Activated naive CD8-positive, alpha-beta T cell (primary cell): ENCODE data around the gene SLC6A4.

Experiments used
- H3K27ac Mint-ChIP-seq: one replicate; pipeline ENCODE4 v1.8.0; 2021; ENCODE audit warnings: mixed read lengths
- H3K27me3 Mint-ChIP-seq: one replicate; pipeline ENCODE4 v1.8.0; 2021; ENCODE audit warnings: mixed read lengths
- H3K36me3 Mint-ChIP-seq: one replicate; pipeline ENCODE4 v1.8.0; 2021; ENCODE audit warnings: mixed read lengths
- H3K4me1 Mint-ChIP-seq: one replicate; pipeline ENCODE4 v1.8.0; 2021; ENCODE audit warnings: low read depth, mixed read lengths
- H3K4me3 Mint-ChIP-seq: one replicate; pipeline ENCODE4 v1.8.0; 2021; ENCODE audit warnings: mild to moderate bottlenecking, mixed read lengths
- H3K9me3 Mint-ChIP-seq: one replicate; pipeline ENCODE4 v1.8.0; 2021; ENCODE audit warnings: low read depth, mixed read lengths

Gene SLC6A4

GRCh38 chr17:30246460-30246859 lies 11.0 kb upstream of the SLC6A4 start:
- H3K9me3 Mint-ChIP-seq = no peaks in the 10 kb centered on the region
- H3K27ac Mint-ChIP-seq = no peak overlapping the region
- no peak overlapping the region for H3K4me3 Mint-ChIP-seq
- no peaks in the 10 kb centered on the region for H3K27me3 Mint-ChIP-seq
- no peaks in the 10 kb centered on the region for H3K4me1 Mint-ChIP-seq
- H3K36me3 Mint-ChIP-seq = peaks cover 11% of the 10 kb centered on the region

GRCh38 chr17:30244853-30245385 lies 9.4 kb upstream of the SLC6A4 start:
- Mint-ChIP-seq H3K4me3 (no peak overlapping the region), H3K27me3 (peaks cover 2% of the 10 kb centered on the region), H3K9me3 (no peaks in the 10 kb centered on the region), H3K27ac (no peak overlapping the region), H3K4me1 (no peaks in the 10 kb centered on the region), H3K36me3 (peaks cover 11% of the 10 kb centered on the region)

- Mint-ChIP-seq H3K36me3 (peaks cover 11% of the 10 kb centered on the region), H3K4me1 (peaks cover 2% of the 10 kb centered on the region), H3K9me3 (no peaks in the 10 kb centered on the region)
Observed at GRCh38 chr17:30243568-30243967, 8.1 kb upstream of the SLC6A4 start.

GRCh38 chr17:30243002-30243401 lies 7.5 kb upstream of the SLC6A4 start:
- Mint-ChIP-seq H3K36me3 (peaks cover 6% of the 10 kb centered on the region), H3K27ac (no peak overlapping the region), H3K9me3 (no peaks in the 10 kb centered on the region), H3K27me3 (peaks cover 8% of the 10 kb centered on the region), H3K4me1 (peaks cover 2% of the 10 kb centered on the region), H3K4me3 (no peak overlapping the region)

More at GRCh38 chr17:30243568-30243967, 8.1 kb upstream of the SLC6A4 start:
- H3K27me3 Mint-ChIP-seq = peaks cover 8% of the 10 kb centered on the region
- H3K4me3 Mint-ChIP-seq = no peak overlapping the region
- H3K27ac Mint-ChIP-seq = no peak overlapping the region

- no peak overlapping the region for H3K4me3 Mint-ChIP-seq
- H3K9me3 Mint-ChIP-seq = no peaks in the 10 kb centered on the region
- peaks cover 11% of the 10 kb centered on the region for H3K4me1 Mint-ChIP-seq
- H3K36me3 Mint-ChIP-seq = peaks cover 3% of the 10 kb centered on the region
- H3K27ac Mint-ChIP-seq = no peak overlapping the region
- H3K27me3 Mint-ChIP-seq = peaks cover 10% of the 10 kb centered on the region
Observed at GRCh38 chr17:30241051-30241450, 5.6 kb upstream of the SLC6A4 start.

GRCh38 chr17:30240177-30240576 lies 4.7 kb upstream of the SLC6A4 start:
- H3K36me3 Mint-ChIP-seq = peaks cover 2% of the 10 kb centered on the region
- H3K9me3 Mint-ChIP-seq = no peaks in the 10 kb centered on the region
- H3K4me3 Mint-ChIP-seq = no peak overlapping the region
- peaks cover 12% of the 10 kb centered on the region for H3K4me1 Mint-ChIP-seq
- peaks cover 11% of the 10 kb centered on the region for H3K27me3 Mint-ChIP-seq
- H3K27ac Mint-ChIP-seq = no peak overlapping the region

GRCh38 chr17:30239089-30239462 lies 3.6 kb upstream of the SLC6A4 start:
- Mint-ChIP-seq H3K27me3 (peaks cover 18% of the 10 kb centered on the region), H3K4me1 (peaks cover 18% of the 10 kb centered on the region), H3K27ac (no peak overlapping the region), H3K9me3 (no peaks in the 10 kb centered on the region), H3K36me3 (no peaks in the 10 kb centered on the region), H3K4me3 (no peak overlapping the region)

GRCh38 chr17:30238387-30239088 lies 3.0 kb upstream of the SLC6A4 start:
- Mint-ChIP-seq H3K4me1 (peaks cover 18% of the 10 kb centered on the region), H3K4me3 (no peak overlapping the region), H3K27ac (no peak overlapping the region), H3K36me3 (no peaks in the 10 kb centered on the region), H3K9me3 (no peaks in the 10 kb centered on the region), H3K27me3 (peaks cover 20% of the 10 kb centered on the region)

- H3K27me3 Mint-ChIP-seq = peaks cover 25% of the 10 kb centered on the region
Observed at GRCh38 chr17:30238003-30238344, 2.5 kb upstream of the SLC6A4 start.

GRCh38 chr17:30237296-30238002 lies 2.0 kb upstream of the SLC6A4 start:
- Mint-ChIP-seq H3K9me3 (no peaks in the 10 kb centered on the region), H3K27me3 (peaks cover 29% of the 10 kb centered on the region), H3K4me3 (no peak overlapping the region), H3K27ac (no peak overlapping the region), H3K36me3 (no peaks in the 10 kb centered on the region), H3K4me1 (peaks cover 18% of the 10 kb centered on the region)

More at GRCh38 chr17:30238003-30238344, 2.5 kb upstream of the SLC6A4 start:
- H3K4me1 Mint-ChIP-seq = peaks cover 18% of the 10 kb centered on the region
- H3K9me3 Mint-ChIP-seq = no peaks in the 10 kb centered on the region
- H3K4me3 Mint-ChIP-seq = no peak overlapping the region
- no peaks in the 10 kb centered on the region for H3K36me3 Mint-ChIP-seq
- H3K27ac Mint-ChIP-seq = no peak overlapping the region

- Mint-ChIP-seq H3K4me1 (peaks cover 18% of the 10 kb centered on the region), H3K36me3 (no peaks in the 10 kb centered on the region), H3K27me3 (peaks cover 32% of the 10 kb centered on the region), H3K4me3 (peak overlapping the region; percentile 25), H3K27ac (no peak overlapping the region), H3K9me3 (no peaks in the 10 kb centered on the region)
Observed at GRCh38 chr17:30236766-30237165, 1.3 kb upstream of the SLC6A4 start.

GRCh38 chr17:30236297-30236624 lies 764 bp upstream of the SLC6A4 start:
- Mint-ChIP-seq H3K9me3 (no peaks in the 10 kb centered on the region), H3K27me3 (peaks cover 32% of the 10 kb centered on the region), H3K4me1 (peaks cover 18% of the 10 kb centered on the region), H3K27ac (no peak overlapping the region), H3K36me3 (no peaks in the 10 kb centered on the region), H3K4me3 (peak overlapping the region; percentile 78)

GRCh38 chr17:30234964-30235363 lies 533 bp downstream of the SLC6A4 start:
- no peaks in the 10 kb centered on the region for H3K9me3 Mint-ChIP-seq
- peak overlapping the region; percentile 72 for H3K4me3 Mint-ChIP-seq
- no peak overlapping the region for H3K27ac Mint-ChIP-seq
- peaks cover 32% of the 10 kb centered on the region for H3K27me3 Mint-ChIP-seq
- H3K4me1 Mint-ChIP-seq = peaks cover 18% of the 10 kb centered on the region
- no peaks in the 10 kb centered on the region for H3K36me3 Mint-ChIP-seq

GRCh38 chr17:30234296-30234695 lies 1.2 kb downstream of the SLC6A4 start:
- H3K9me3 Mint-ChIP-seq = no peaks in the 10 kb centered on the region
- no peaks in the 10 kb centered on the region for H3K36me3 Mint-ChIP-seq
- H3K27me3 Mint-ChIP-seq = peaks cover 29% of the 10 kb centered on the region
- no peak overlapping the region for H3K27ac Mint-ChIP-seq
- peaks cover 18% of the 10 kb centered on the region for H3K4me1 Mint-ChIP-seq
- H3K4me3 Mint-ChIP-seq = no peak overlapping the region

- peaks cover 26% of the 10 kb centered on the region for H3K27me3 Mint-ChIP-seq
- no peak overlapping the region for H3K27ac Mint-ChIP-seq
- H3K36me3 Mint-ChIP-seq = no peaks in the 10 kb centered on the region
- no peak overlapping the region for H3K4me3 Mint-ChIP-seq
- no peaks in the 10 kb centered on the region for H3K9me3 Mint-ChIP-seq
- peaks cover 16% of the 10 kb centered on the region for H3K4me1 Mint-ChIP-seq
Observed at GRCh38 chr17:30232824-30233427, 2.6 kb downstream of the SLC6A4 start.
